Right kidney (tissue), 1 donor: ENCODE data around the gene LTBP3.
"Not testable (repeated sequence)": the region's sequence is repeated elsewhere in the genome, so short reads cannot be mapped to it uniquely, and the experiment has no call there.

ENCODE experiments used
- DNase-seq: peaks from one replicate; pipeline ENCODE4 v3.0.0-alpha.2; 2016

The LTBP3 gene

GRCh38 chr11:65512311-65512710 is 45.8 kb downstream of the LTBP3 start:
- not testable (repeated sequence) for DNase-seq

GRCh38 chr11:65506772-65507505 is 51.2 kb downstream of the LTBP3 start:
- peak; percentile 73 for DNase-seq

- DNase-seq = peak; percentile 23
Observed at GRCh38 chr11:65506290-65506771, 51.8 kb downstream of the LTBP3 start.

GRCh38 chr11:65505466-65506289 is 52.5 kb downstream of the LTBP3 start:
- DNase-seq = peak; percentile 23

- DNase-seq = peak; percentile 42
Observed at GRCh38 chr11:65504674-65505465, 53.3 kb downstream of the LTBP3 start.

- peak; percentile 49 for DNase-seq
Observed at GRCh38 chr11:65503949-65504673, 54.0 kb downstream of the LTBP3 start.

GRCh38 chr11:65503368-65503948 is 54.7 kb downstream of the LTBP3 start:
- DNase-seq = no peak

GRCh38 chr11:65502555-65503367 is 55.4 kb downstream of the LTBP3 start:
- peak; percentile 47 for DNase-seq

- no peak for DNase-seq
Observed at GRCh38 chr11:65502274-65502554, 55.9 kb downstream of the LTBP3 start.

GRCh38 chr11:65501472-65502273 is 56.5 kb downstream of the LTBP3 start:
- DNase-seq = peak; percentile 51

- no peak for DNase-seq
Observed at GRCh38 chr11:65501186-65501471, 57.0 kb downstream of the LTBP3 start.

- peak; percentile 74 for DNase-seq
Observed at GRCh38 chr11:65500387-65501185, 57.6 kb downstream of the LTBP3 start.

GRCh38 chr11:65499713-65500386 is 58.3 kb downstream of the LTBP3 start:
- DNase-seq = peak; percentile 23

GRCh38 chr11:65498977-65499712 is 59.0 kb downstream of the LTBP3 start, which contains the start of gene MALAT1:
TSS of gene MALAT1 (plus strand) at chr11:65499045.
- peak; percentile 36 for DNase-seq

GRCh38 chr11:65498727-65498976 is 59.5 kb downstream of the LTBP3 start:
- DNase-seq = peak; percentile 78

- peak; percentile 71 for DNase-seq
Observed at GRCh38 chr11:65498042-65498726, 60.0 kb downstream of the LTBP3 start.
